K562 (cell line): Measurements from ENCODE around the gene CCNB1IP1. TPM values are rescaled to one million over a fixed set of nuclear protein-coding genes. Genes with fewer than 3 reads are reported as not detected.

Experiments used
- CTBP1 ChIP-seq: fragments of 450-650 bp; IDR thresholded peaks from 2 replicates; pipeline ENCODE4 v1.6.1; 2016; ENCODE audit warnings: borderline replicate concordance
- GABPB2 ChIP-seq: fragments of 250-450 bp; sonication (Bioruptor Pico); conservative IDR thresholded peaks from 2 replicates; pipeline ENCODE4 v1.5.1; 2021; ENCODE audit warnings: mild to moderate bottlenecking
- GATA2 ChIP-seq: sonication (generic); formaldehyde crosslinking; IDR thresholded peaks from 2 replicates; pipeline ENCODE4 v1.4.0; 2020; ENCODE audit warnings: mild to moderate bottlenecking, missing genetic modification reagents
- GTF2E2 ChIP-seq: fragments of 200-800 bp; sonication (Bioruptor generic); IDR thresholded peaks from 2 replicates; pipeline ENCODE4 v1.6.1; 2016; ENCODE audit warnings: missing genetic modification characterization, missing compliant biosample characterization
- JUND ChIP-seq, 2 experiments: IDR thresholded peaks; 2 replicates in 1 of 2; 3 replicates in 1 of 2; pipeline ENCODE4 v1.6.1; 2011; ENCODE audit warnings: borderline replicate concordance in 2 of 2, low read depth in 2 of 2, low read length in 2 of 2, improper control_type of control experiment in 1 of 2, missing biosample characterization in 1 of 2, missing genetic modification characterization in 1 of 2, missing genetic modification reagents in 1 of 2
- MCM2 ChIP-seq: fragments of 450-650 bp; IDR thresholded peaks from 2 replicates; pipeline ENCODE4 v1.6.1; 2017; ENCODE audit warnings: low read depth, mild to moderate bottlenecking
- MTF1 ChIP-seq: fragments of 250-450 bp; sonication (Bioruptor Pico); IDR thresholded peaks from 2 replicates; pipeline ENCODE4 v1.9.0; 2021; ENCODE audit warnings: moderate library complexity, mild to moderate bottlenecking, inconsistent platforms, borderline replicate concordance
- MYBL2 ChIP-seq, 2 experiments: fragments of 450-650 bp in 1 of 2; sonication (generic) in 1 of 2; formaldehyde crosslinking in 1 of 2; IDR thresholded peaks; 2 replicates each; pipeline versions ENCODE4 v1.6.1 to v1.8.1; 2017 to 2022; ENCODE audit warnings: borderline replicate concordance in 1 of 2, inconsistent platforms in 1 of 2, low read depth in 1 of 2, mild to moderate bottlenecking in 1 of 2, missing genetic modification reagents in 1 of 2, moderate library complexity in 1 of 2
- SAFB ChIP-seq: fragments of 200-400 bp; formaldehyde crosslinking; IDR thresholded peaks from 2 replicates; pipeline ENCODE4 v1.6.1; 2017; ENCODE audit warnings: low read depth, low read length, borderline replicate concordance
- TAF15 ChIP-seq: fragments of 200-400 bp; formaldehyde crosslinking; IDR thresholded peaks from 2 replicates; pipeline ENCODE4 v1.6.1; 2017; ENCODE audit warnings: mild to moderate bottlenecking, low read depth, low read length, moderate library complexity
- TGIF2 ChIP-seq: sonication (generic); formaldehyde crosslinking; IDR thresholded peaks from 2 replicates; pipeline ENCODE4 v1.8.1; 2022; ENCODE audit warnings: mild to moderate bottlenecking, missing genetic modification reagents, moderate library complexity
- ZNF311 ChIP-seq: fragments of 250-450 bp; sonication (Bioruptor Pico); IDR thresholded peaks from 2 replicates; pipeline ENCODE4 v1.4.0; 2020; ENCODE audit warnings: mild to moderate bottlenecking, moderate library complexity
- ZNF584 ChIP-seq: fragments of 200-800 bp; sonication (Bioruptor generic); IDR thresholded peaks from 2 replicates; pipeline ENCODE4 v1.6.1; 2016; ENCODE audit warnings: low read depth, mild to moderate bottlenecking, missing genetic modification characterization, missing compliant biosample characterization
- polyA plus RNA-seq, 8 experiments: library from polyadenylated mRNA; depleted of rRNA in 4 of 8; stranded (reverse) in 5 of 8; unstranded in 3 of 8; fragments of >200 nt; fragmentation: Nextera tagmentation in 2 of 8; fragmentation: Illumina TruSeq in 1 of 8; extraction: Ambion mirVana in 2 of 8; extraction: Trizol in 1 of 8; gene quantifications; 2 replicates each; pipeline versions ENCODE4 v1.2.1 to v1.2.3, GENCODE V29; 2011 to 2014; ENCODE audit warnings: inconsistent platforms in 1 of 8, missing spikeins in 1 of 8
- total RNA-seq, 7 experiments: library from RNA; depleted of rRNA in 6 of 7; stranded (reverse); fragments of >200 nt in 6 of 7; fragmentation: Illumina TruSeq in 2 of 7; extraction: Trizol in 2 of 7; gene quantifications; 2 replicates each; pipeline versions ENCODE4 v1.2.1 to v1.2.3, GENCODE V29; 2011 to 2021; ENCODE audit warnings: low replicate concordance in 1 of 7
- TF ChIP-seq, protein P1 (sequence below): sonication (generic); IDR thresholded peaks from 2 replicates; pipeline ENCODE4 v1.6.1; 2016
- TF ChIP-seq, protein P2 (sequence below): fragments of 450-650 bp; IDR thresholded peaks from one replicate; pipeline ENCODE4 v1.6.1; 2018; ENCODE audit warnings: mild to moderate bottlenecking, moderate library complexity; ENCODE audit not compliant: partially characterized antibody
- TF ChIP-seq, protein P3 (sequence below): fragments of 250-450 bp; sonication (Bioruptor Pico); IDR thresholded peaks from 2 replicates; pipeline ENCODE4 v1.5.0; 2022; ENCODE audit warnings: mild to moderate bottlenecking
- TF ChIP-seq, protein P4 (sequence below): IDR thresholded peaks from 2 replicates; pipeline ENCODE4 v1.6.1; 2011; ENCODE audit not compliant: insufficient read length; ENCODE audit errors: extremely low read depth
- TF ChIP-seq, protein P5 (sequence below): fragments of 450-650 bp; formaldehyde crosslinking; IDR thresholded peaks from 2 replicates; pipeline ENCODE4 v1.4.0; 2020; ENCODE audit warnings: mild to moderate bottlenecking, moderate library complexity

Gene CCNB1IP1
- total and polyA plus RNA-seq, 9 of the 15 experiments (the other 6 are each of a cell fraction or from before 2014, with no cell fraction given), result 51.8 to 152 (median 81.0) TPM

DNA sequence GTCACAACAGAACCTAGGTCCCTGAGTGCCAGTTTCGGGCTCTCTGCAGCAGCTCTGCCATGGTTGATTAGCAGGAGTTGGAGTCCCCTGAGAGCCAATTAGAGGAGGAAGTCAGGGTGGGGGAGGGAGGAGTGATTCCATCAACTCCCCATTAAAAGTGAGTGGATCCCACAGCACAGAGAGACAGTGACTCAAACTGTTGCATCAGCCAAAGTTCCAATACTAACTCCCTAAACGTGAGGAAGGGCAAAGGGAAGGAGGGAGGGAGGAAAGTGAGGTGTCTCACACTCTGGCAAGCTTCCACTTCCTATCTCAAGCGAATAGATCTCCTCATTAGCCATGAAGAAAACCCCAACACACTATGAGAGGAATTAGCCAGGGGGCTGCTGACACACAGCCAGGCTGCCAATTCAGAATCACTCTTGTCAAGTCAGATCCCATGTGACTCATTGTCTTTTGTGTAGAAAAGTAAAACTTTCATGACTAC is 70.4 kb downstream of the CCNB1IP1 start (continued):
- TF ChIP-seq SAFB (no peak), MCM2 (no peak), TGIF2 (no peak), GATA2 (no peak), GABPB2 (no peak), GTF2E2 (tag) (no peak), ZNF584 (no peak), ZNF311 (CRISPR knock-in tag) (no peak), MTF1 (CRISPR knock-in tag) (no peak), MYBL2 (IDR thresholded peaks at IDR 0.05; ENCODE audit: low read depth) (no peak), MYBL2 (CRISPR knock-in tag; IDR thresholded peaks at IDR 0.05; ENCODE audit: borderline replicate concordance) (no peak), CTBP1 (peak; percentile 58; the same call in 1 of the 2 replicates), JUND (IDR thresholded peaks at IDR 0.05; ENCODE audit: borderline replicate concordance, low read depth, low read length) (peak; percentile 78), JUND (tag; IDR thresholded peaks at IDR 0.05; ENCODE audit: borderline replicate concordance, low read depth, low read length) (peak; percentile 65; the same call in 1 of the 3 replicates), TAF15 (no peak)
- TF ChIP-seq, protein P1, sequence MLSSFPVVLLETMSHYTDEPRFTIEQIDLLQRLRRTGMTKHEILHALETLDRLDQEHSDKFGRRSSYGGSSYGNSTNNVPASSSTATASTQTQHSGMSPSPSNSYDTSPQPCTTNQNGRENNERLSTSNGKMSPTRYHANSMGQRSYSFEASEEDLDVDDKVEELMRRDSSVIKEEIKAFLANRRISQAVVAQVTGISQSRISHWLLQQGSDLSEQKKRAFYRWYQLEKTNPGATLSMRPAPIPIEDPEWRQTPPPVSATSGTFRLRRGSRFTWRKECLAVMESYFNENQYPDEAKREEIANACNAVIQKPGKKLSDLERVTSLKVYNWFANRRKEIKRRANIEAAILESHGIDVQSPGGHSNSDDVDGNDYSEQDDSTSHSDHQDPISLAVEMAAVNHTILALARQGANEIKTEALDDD, result no peak
- TF ChIP-seq, protein P2, sequence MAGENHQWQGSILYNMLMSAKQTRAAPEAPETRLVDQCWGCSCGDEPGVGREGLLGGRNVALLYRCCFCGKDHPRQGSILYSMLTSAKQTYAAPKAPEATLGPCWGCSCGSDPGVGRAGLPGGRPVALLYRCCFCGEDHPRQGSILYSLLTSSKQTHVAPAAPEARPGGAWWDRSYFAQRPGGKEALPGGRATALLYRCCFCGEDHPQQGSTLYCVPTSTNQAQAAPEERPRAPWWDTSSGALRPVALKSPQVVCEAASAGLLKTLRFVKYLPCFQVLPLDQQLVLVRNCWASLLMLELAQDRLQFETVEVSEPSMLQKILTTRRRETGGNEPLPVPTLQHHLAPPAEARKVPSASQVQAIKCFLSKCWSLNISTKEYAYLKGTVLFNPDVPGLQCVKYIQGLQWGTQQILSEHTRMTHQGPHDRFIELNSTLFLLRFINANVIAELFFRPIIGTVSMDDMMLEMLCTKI, result no peak
- TF ChIP-seq, protein P3, sequence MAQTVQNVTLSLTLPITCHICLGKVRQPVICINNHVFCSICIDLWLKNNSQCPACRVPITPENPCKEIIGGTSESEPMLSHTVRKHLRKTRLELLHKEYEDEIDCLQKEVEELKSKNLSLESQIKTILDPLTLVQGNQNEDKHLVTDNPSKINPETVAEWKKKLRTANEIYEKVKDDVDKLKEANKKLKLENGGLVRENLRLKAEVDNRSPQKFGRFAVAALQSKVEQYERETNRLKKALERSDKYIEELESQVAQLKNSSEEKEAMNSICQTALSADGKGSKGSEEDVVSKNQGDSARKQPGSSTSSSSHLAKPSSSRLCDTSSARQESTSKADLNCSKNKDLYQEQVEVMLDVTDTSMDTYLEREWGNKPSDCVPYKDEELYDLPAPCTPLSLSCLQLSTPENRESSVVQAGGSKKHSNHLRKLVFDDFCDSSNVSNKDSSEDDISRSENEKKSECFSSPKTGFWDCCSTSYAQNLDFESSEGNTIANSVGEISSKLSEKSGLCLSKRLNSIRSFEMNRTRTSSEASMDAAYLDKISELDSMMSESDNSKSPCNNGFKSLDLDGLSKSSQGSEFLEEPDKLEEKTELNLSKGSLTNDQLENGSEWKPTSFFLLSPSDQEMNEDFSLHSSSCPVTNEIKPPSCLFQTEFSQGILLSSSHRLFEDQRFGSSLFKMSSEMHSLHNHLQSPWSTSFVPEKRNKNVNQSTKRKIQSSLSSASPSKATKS (CRISPR knock-in tag), result no peak
- TF ChIP-seq, protein P4, sequence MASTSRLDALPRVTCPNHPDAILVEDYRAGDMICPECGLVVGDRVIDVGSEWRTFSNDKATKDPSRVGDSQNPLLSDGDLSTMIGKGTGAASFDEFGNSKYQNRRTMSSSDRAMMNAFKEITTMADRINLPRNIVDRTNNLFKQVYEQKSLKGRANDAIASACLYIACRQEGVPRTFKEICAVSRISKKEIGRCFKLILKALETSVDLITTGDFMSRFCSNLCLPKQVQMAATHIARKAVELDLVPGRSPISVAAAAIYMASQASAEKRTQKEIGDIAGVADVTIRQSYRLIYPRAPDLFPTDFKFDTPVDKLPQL, result no peak
- TF ChIP-seq, protein P5, sequence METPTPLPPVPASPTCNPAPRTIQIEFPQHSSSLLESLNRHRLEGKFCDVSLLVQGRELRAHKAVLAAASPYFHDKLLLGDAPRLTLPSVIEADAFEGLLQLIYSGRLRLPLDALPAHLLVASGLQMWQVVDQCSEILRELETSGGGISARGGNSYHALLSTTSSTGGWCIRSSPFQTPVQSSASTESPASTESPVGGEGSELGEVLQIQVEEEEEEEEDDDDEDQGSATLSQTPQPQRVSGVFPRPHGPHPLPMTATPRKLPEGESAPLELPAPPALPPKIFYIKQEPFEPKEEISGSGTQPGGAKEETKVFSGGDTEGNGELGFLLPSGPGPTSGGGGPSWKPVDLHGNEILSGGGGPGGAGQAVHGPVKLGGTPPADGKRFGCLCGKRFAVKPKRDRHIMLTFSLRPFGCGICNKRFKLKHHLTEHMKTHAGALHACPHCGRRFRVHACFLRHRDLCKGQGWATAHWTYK (CRISPR knock-in tag), result no peak
